Activated CD4-positive, alpha-beta T cell treated with anti-CD3 and anti-CD28 coated beads, Interleukin-2, Interleukin-6, amounts not matched to agents 100 ng/mL and 50 ng/mL, durations not matched to agents 16 hours and 8 hours (primary cell): ENCODE data around the gene ZNF488.
"Not testable (repeated sequence)": the region's sequence is repeated elsewhere in the genome, so short reads cannot be mapped to it uniquely, and the experiment has no call there.

Source experiments
- DNase-seq: peaks from one replicate; pipeline ENCODE4 v3.0.0-alpha.2; 2020

ZNF488 gene

GRCh38 chr10:47409171-47409865 is 25.2 kb upstream of the ZNF488 start:
- DNase-seq: no peak

GRCh38 chr10:47408606-47409005 is 24.5 kb upstream of the ZNF488 start:
- no peak for DNase-seq

- DNase-seq: no peak
Observed at GRCh38 chr10:47406870-47407691, 23.0 kb upstream of the ZNF488 start.

GRCh38 chr10:47406548-47406869 is 22.4 kb upstream of the ZNF488 start:
- DNase-seq: no peak

- no peak for DNase-seq
Observed at GRCh38 chr10:47405857-47406547, 21.9 kb upstream of the ZNF488 start.

- DNase-seq: no peak
Observed at GRCh38 chr10:47404937-47405336, 20.8 kb upstream of the ZNF488 start.

GRCh38 chr10:47404446-47404845 is 20.4 kb upstream of the ZNF488 start:
- no peak for DNase-seq

- DNase-seq: no peak
Observed at GRCh38 chr10:47403446-47404318, 19.6 kb upstream of the ZNF488 start.

- no peak for DNase-seq
Observed at GRCh38 chr10:47402641-47403301, 18.7 kb upstream of the ZNF488 start.

GRCh38 chr10:47401874-47402640 is 18.0 kb upstream of the ZNF488 start:
- DNase-seq: no peak

GRCh38 chr10:47401210-47401609 is 17.1 kb upstream of the ZNF488 start:
- DNase-seq: no peak

GRCh38 chr10:47400786-47401185 is 16.7 kb upstream of the ZNF488 start:
- DNase-seq: no peak

- no peak for DNase-seq
Observed at GRCh38 chr10:47400251-47400650, 16.2 kb upstream of the ZNF488 start.

- DNase-seq: no peak
Observed at GRCh38 chr10:47397256-47397655, 13.2 kb upstream of the ZNF488 start.

GRCh38 chr10:47396311-47396717 is 12.2 kb upstream of the ZNF488 start:
- DNase-seq: no peak

- no peak for DNase-seq
Observed at GRCh38 chr10:47389619-47390018, 5.5 kb upstream of the ZNF488 start.

GRCh38 chr10:47388879-47389278 is 4.8 kb upstream of the ZNF488 start:
- DNase-seq: no peak

- not testable (repeated sequence) for DNase-seq
Observed at GRCh38 chr10:47386104-47386503, 2.0 kb upstream of the ZNF488 start.

GRCh38 chr10:47383261-47384147 is 589 bp downstream of the ZNF488 start:
- no peak for DNase-seq
